HG03045 (cell line): ENCODE measurements around the gene CSRP2.
A peak's percentile ranks its signal among the peaks of the same experiment; 100 is the strongest.

ENCODE experiments used
- ATAC-seq: cut with Tn5 transposase; IDR thresholded peaks from one replicate; pipeline ENCODE4 v1.9.1; 2021; ENCODE audit warnings: mild to moderate bottlenecking, moderate library complexity; ENCODE audit not compliant: unreplicated experiment

CSRP2 gene

DNA sequence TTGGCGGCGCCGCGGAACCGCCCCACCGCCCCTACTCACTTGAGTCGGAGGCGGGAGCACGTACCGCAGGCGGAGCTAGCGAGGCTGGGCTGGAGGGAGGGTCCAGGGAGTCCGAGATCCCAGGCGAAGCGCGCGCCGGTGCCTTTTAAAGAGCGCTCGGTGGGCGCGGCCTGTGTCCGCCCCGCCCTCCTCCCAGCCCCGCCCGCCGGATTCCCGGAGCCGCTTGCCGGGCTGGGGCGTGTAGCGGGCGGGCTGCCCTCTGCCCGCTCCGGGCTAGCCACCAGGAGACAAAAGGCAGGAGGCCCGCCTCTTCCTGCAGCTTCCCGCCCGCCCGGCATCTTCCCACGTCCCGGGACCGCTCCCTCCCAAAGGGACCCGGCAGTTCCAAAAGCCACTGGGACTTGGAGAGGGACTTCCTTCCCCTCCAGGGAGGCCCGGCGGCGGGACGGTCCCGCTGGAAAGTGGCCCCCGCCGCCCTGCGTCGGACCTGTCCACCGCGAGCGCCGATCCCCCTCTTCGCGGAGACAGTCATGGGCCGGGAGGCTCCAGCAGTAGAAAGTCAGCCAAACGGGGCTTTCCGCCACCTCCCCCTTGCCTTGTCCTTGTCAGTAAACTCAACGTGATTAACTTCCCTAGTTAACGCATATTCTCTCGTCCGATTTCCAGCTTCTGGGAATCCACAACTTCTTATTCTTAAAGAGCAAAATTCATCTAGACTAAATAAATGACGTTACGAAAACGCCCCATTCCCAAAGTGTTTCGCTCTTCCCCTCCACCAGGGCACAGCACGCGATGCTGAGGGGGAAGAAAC is at the start of gene CSRP2:
Gene CSRP2 (minus strand): TSS at position 121 of the 811 bp plus-strand sequence. CDS start 12,759 bp downstream, outside the sequence.
- ATAC-seq = peak; percentile 94

DNA sequence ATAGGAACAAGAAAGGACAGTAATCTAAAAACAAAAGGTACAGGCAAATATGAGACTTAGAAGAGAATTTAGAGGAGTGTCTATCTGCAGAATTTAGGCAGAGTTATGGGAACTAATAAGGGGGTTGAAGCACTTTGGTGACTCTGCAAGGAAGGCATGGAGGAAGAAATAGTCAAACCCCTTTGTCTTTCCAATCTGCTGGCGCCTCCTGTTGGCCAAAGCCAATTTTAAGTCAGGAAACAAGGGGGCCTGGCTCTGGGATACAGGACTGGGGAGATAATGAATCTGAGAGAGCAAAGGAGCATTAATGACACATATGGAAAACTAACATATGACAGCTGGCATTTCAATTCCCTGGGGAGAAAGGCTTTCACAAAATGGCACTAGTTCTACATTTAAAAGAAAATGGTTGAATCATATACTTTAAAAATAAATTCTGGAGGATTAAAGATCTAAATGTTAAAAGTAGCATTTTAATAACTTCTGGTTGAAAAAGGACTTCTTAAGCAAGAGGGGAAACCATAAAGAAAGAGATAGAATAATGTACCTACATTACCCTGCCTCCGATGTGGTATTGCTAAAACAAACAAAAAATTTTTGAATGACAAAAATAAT is 48.5 kb upstream of the CSRP2 start:
- peak; percentile 52 for ATAC-seq

DNA sequence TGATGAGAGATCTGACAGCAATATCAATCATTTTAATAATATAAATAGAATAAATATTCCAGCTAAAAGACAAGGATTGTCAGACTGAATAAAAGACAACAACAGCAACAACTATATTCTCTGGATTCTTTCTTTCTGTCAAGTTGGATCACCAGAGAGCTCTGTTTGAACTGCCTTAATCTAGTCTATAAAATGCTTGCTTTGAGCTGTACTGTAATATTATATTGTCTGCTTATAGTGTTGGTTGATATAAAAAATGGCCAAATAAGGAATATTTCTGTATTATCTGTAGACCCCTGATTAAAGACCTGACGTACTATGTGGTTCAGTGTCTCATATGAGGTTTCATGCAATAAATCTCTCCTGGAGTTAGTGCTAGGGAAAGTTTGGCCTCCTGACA is 46.3 kb upstream of the CSRP2 start:
- no peak for ATAC-seq

DNA sequence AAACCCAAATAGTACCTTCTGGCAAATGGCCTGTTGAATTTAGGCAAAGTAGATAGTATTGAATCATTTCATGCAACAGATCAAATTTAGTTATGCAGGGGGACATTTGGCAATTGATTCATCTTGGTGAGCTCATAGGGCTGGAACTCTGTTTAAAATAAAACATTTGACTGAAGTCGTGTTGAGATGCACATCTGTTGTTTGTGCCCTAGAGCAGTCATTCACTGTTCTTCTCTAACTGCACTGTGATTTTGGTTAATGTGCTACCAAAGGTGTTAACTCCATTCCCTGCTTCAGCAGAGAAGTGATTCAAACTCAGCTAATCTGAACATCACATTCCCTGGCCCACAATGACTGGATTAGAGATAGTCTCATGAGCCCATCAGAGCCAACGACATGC is 44.0 kb upstream of the CSRP2 start:
- ATAC-seq = no peak

DNA sequence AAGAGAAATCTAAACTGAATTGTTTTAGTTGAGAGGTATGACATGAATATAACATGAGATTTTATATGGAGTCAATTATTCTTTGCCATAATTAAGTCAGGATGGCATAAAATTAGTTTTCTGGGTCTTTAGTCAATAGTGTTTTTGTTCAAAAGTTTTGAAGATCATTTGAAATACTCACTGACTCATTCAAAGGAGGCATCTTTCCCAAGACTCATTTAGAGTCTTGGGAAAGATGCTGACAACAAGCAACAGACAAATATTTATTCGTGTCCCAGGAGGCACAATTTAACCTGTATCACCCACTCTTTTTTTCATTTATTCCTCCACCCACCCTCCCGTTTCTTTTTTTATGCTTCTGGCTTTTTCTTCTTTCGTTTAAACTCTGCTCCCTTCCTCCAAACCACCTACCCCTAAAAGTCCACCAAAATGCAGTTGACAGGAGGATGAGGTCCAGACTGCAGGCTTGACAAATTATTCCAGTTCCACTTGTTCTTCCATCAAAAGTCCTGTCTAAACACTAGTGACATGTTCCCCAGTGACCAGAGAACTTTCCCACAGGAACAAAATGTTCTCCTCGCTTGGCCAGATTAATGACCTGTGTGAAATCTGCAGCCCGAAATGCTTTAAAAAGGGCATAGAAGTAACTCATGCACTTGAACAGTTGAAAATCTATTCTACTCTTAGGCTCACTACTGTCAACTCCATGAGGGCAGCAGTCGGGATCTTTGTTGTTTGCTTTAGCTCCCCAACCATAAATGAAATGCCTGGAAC is 43.3 kb upstream of the CSRP2 start:
- ATAC-seq = no peak

DNA sequence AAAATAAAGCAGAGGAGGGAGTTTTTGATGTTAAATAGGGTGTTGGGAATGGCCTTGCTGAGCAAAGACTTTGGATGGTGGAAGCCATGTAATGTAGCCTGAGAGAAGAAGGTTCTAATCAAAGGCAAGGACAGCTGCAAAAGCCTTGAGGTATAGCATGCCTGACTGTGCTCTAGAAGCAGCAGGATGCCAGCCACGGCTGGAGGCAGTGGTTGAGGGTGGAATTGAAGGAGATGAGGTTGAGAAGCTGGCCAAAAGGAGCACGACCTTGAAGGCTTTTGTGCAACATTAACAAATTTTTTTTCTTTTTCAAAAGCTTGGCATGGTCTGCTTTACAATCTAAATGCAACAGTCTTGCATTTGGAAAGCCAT is 42.3 kb upstream of the CSRP2 start:
- ATAC-seq = no peak

DNA sequence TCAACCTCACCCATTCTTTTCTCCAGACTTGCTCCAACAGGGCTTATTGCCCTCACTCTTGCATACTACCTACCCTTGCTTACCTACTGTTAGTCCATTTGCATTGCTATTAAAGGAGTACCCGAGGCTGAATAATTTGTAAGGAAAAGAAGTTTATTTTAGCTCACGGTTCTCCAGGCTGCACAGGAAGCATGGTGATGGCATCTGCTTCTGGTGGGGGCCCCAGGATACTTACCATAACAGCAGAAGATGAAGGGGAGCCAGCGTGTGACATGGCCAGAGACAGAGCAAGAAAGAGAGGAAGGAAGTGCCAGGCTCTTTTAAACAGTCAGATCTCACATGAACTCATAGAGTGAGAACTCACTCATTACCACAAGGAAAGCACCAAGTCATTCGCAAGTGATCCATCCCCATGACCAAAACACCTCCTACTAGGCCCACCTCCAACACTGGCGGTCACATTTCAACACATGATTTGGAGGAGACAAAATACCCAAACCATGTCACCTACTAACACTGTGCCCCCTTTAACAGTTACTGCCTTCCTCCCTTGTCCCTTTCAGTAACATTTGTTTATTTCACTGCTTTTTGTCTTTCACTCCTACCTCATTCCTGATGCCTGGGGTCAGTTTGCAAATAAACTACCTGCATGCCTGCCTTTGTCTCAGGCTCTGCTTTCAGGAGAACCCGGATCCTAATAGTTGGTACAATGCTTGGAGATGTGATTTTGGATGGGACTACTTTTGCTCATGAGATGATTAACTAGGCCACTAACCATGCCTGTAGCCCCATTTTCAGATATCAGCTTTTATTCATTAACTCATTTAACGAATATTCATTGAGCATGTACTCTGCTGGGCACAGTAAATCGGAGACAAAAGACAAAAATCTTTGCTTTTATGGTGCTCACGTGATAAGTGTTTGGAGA is 41.6 kb upstream of the CSRP2 start:
- peak; percentile 47 for ATAC-seq

DNA sequence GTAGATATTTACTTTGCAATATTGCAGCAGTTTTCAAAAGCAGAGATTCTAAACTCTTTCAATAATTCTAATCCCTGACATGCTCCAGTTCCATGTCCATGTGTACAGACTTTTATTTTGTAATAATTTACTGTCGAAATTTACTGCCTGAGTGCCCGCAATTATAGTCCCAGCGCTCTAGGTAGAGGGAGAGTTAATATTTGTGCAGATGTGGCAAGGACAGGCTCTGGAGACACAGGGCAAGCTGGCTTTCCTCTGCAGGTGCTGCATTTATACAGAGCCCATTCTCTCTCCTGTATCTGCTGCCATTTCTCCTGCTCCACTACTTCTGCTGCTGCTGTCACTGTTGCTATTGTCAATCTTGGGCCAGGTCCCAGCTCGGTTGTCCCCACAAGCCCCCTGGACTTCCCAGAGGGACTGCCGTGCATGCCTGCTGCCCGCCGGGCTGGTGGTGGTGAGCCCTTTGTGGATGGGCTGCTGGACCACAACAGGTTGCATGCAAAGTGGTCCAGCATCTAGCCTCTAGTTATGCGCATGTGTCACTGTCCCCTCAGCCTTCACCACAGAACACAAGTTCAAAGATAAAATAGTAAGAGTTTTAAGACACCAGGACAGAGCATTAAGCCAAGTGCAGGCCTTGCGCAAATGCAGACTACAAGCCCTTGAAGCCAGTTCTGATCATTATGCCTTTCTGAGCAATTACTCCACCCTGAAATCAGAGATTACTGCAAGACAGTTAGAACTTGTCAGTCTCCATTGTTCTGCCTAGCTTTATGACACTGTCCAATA is 40.8 kb upstream of the CSRP2 start:
- no peak for ATAC-seq

DNA sequence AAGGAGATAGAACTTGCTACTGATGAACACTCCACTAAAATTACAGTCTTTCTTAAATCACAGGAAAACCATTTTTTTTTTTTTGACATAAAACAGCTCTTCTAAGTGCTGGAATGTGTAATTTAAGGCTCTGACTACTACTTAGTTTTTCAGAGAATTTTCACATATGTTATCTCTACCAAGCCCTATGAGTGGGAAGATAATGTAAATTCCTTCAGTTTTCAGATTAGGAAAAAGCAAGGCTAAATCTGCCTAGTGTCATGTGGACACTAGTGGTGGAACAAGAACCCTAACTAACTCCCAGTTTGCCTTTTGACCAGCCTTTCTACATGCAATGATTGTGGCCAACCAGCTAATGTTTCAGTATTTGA is 37.3 kb upstream of the CSRP2 start:
- ATAC-seq = no peak

DNA sequence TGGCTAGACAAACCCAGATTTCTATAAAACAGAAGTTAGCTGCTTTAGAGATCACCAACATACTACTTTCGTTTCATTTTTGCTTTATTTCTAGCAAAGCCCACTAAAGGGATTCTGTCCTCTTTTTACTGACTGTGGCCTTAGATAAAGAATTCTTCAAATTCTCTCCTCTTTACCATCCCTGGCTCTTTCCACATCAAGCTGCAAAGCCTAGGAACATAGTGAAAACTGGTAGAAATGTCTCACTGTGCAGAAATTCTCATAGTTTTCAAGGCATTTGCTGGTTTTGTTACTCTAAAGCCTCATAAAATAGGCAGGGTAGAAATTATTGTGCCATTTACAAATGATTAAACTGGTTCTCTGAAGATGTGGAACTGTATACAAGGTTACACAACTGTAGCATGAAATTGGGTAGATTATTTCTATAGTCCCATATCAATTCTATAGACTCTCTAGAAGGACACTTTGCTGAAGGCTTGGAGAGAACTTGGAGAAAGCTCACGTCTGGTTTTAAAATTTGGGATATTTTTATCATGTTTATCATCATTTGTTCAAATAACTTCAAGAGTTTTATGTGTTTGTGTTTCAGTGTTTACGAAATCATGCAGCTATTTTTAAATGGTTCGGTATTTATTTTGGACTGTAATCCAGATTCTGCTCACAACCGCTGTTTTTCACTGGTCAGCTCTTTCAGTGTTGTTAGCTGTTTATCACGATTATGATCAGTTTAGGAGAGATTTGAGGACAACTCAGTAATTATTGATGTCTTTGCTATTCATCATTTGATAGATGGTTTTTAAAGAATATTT is 36.7 kb upstream of the CSRP2 start:
- no peak for ATAC-seq

DNA sequence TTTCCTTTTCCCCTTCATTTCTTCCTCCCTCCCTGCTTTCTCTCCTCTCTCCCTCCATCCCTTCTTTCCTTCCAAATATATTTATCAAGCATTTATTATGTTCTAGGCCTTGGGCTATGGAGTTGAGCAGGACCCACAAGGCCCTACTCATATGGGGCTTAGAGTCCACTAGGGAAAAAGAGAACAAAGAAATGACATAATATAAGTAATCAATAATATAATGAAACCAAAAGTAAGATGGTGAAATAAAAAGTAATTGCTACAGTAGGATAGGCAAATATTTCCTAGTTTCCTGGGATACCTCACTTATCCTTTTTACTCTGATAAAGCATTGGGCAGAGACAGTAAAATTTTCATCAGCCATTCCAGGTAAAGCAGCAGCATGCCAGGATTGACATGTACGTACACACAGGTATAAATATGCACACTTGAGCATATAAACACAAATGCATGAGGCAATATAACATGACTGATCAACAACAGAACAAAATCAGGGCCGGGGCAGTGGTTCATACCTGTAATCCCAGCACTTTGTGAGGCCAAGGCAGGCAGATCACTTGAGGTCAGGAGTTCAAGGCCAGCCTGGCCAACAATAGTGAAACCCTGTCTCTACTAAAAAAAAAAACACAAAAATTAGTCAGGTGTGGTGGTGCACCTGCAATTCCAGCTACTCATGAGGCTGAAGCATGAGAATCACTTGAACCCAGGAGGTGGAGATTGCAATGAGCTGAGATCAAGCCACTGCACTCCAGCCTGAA is 35.5 kb upstream of the CSRP2 start:
- ATAC-seq = no peak

DNA sequence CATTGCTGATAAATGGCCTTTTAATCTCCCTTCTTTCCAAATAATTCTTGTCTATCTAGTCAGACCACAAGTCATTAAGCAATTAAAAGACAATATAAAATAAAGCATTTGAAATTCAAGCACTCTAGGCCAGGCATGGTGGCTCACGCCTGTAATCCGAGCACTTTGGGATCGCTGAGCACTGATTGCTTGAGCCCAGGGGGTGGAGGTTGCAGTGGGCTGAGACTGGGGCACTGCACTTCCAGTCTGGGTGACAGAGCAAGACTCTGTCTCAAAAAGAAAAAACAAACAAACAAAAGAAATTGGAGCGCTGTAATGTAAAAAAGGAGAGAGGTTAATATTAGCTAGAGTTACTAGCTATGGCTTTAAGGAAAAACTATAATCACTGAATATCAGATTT is 30.5 kb upstream of the CSRP2 start:
- no peak for ATAC-seq

DNA sequence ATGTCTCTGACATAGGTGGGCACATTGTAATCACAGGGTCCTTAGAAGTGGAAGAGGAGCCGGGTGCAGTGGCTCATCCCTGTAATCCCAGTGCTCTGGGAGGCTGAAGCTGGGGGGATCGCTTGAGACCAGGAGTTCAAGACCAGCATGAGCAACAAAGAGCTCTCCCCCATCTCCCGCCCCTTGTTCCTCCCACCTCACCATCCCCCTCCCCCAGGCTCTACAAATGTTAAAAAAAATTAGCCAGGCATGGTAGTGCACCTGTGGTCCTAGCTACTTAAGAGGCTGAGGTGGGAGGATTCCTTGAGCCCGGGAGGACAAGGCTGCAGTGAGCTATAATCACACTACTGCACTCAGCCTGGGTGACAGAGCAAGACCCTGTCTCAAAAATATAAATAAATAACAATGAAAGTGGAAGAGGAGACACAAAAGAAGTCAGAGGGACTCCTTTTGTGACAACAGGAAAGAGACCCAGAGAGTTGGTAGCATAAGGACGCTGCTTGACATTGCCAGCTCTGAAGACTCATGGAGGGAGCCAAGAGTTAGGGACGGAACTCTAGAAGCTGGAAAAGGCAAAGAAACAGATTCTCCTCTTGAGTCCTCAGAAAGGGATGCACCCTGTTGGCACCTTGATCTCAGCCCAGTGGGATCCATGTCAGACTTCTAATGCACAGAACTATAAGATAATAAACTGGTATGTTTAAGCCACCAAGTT is 29.6 kb upstream of the CSRP2 start:
- no peak for ATAC-seq

DNA sequence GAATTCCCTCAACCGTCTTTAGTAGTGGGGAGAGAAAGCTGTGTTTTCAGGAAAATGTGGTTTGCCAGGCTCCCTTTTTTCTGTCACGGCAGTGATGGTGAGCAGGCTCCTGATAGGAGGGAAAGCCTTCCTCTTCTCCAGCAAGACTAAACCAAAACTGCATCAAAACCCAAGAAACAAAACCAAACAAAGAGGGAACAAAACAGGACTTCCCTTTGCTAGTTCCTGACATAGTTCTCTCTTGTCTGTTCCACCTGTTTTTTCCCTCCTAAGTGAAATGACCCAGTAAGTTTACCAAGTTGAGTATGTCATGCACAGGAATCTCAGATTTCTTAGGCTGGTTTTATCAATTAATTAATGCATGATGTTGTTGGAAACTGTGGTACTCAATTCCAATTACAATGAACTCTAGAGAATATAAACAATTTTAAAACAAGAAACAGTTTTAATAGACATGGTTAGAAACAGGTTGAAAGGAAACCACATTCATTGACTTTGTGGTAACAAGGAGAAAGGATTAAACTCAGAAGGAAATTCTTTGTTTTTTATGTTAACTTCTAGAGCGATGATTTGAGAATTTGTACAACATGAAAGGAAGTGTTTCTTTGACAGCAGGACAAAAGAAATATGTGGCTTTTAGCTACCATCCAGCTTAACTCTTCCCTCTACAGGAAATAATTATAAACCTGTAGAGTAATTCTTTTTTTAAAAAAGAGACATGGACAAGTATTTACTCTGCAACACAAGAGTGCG is 23.0 kb upstream of the CSRP2 start:
- no peak for ATAC-seq

DNA sequence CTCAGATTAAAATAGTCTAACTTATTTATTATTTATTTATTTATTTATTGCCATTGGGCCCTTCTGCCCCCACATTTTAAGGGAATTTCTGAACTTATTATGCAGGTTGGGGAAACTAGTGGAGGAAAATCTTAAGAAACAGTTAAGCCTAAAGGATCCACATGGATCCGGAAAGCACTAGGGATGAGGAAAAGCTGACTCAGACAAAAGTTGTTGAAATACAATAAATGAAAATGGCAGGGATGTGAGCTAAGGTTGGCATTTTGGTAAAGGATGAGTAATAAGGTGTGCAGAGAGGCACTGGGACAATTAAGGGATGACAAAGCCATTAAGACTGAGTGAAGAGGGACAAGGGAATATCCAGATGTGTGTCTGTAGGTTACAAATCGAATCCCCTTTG is 20.7 kb upstream of the CSRP2 start:
- no peak for ATAC-seq

DNA sequence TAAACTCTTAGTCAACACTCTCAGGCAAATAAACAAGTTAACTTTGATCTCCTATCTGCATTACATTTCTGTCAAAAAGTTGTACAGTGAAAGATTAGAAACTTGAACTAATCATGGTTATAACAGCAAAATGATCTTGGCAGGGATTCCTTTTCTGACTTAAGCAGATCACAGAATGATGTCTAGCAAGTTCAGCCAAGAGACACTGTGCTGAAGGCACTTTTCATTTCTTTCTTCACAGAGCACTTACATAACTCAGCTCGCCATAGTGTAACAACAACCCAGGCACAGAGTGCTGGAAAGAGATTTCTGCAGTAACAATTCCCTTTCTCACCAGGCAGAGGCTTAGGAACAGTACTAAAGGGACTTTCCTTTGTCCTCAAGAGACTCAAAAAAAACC is 19.6 kb upstream of the CSRP2 start:
- ATAC-seq = no peak

DNA sequence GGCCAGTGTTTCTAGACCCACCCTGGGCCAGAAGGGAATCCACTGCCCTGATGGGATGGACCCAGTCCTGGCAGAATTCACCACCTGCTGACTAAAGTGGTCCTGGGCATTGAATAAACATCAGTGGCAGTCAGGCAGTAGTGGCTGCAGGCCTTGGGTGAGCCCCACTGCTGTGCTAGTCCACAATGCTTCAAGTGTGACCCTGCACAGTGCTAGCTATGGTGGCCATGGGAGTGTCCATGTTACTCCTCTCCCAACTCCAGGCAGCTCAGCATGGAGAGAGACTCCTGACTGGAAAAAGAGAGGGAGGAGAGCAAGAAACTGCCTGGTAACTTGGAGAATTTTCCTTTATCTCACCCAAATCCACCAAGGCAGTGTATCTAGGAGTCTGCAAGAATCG is 17.5 kb upstream of the CSRP2 start:
- ATAC-seq = no peak
